NCI-H2227 treated with DMSO at 0.1 percent for 48 hours (cell line): Measurements from ENCODE around the gene MYH1.
"Not testable (repeated sequence)": the region's sequence is repeated elsewhere in the genome, so short reads cannot be mapped to it uniquely, and the experiment has no call there.

Experiments used
- DNase-seq: peaks from one replicate; lab custom pipeline; 2025; lab: John Stamatoyannopoulos, UW

MYH1 gene

DNA sequence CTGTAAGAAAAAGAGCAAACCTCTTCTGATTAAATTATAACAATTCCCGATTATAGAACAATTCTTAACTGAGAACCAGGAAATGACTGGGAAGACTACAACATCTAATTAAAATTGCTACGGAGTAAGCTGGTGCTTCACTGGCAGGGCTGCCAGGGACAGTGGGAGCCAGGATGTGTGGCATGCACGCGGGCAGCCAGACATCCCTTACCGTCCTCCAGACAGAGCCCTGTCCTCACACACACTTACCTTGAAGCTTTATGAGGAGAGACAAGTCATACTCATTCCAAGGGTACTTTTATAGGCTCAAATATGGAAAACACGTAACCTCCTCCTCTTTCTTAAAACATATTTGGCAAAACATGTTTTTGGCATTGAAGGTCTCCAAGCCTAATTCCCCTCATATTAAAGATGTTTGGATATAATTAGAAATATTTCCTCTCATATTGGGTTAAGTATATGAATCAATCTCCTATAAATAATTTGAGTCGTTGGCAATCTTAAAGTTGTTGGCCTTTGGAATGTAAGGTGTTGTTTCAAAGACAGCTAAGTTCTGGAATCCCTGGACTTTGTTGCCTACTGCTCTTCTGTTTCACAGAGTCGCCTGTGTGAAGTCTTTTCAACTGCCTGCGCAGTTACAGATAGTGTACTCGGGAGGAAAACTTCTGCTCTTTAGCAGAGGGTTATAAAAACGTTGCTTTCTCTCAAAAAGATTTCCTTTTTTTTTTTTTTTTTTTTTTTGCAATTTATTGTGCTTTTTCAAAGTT is at the start of gene MYH1:
Gene MYH1 (minus strand): TSS at position 272 of the 767 bp plus-strand sequence. CDS start 1,900 bp downstream, outside the sequence.
- no peak for DNase-seq

DNA sequence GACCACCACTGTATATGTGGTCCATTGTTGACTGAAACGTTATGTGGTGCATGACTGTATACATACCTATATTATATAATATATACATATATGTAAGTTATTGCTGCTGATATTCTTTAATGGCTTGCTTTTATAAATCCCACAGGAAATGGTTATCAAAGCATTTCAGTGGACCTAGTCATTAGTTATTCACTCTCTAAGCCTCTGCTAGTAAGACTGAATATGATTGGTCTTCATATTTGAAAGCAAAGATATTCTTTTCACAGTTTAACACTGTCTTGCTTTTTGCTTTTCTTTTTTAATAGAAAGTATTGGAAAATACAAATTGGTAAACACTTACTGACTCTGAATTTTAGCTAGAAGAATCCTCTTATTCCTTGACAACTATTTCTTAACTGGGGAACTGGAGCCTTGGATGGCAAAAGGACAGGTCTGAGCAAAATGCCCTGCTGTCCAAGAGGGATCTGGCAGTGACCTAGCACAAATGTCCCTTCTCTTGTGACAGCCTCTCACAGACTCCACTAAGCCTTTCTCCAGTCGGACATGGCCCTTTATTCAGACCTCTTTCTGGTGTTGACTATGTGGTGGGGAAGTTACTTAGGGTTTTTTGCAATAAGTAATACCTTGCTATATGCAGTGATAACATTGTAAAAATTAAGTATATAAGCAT is 45.8 kb upstream of the MYH1 start:
- no peak for DNase-seq

DNA sequence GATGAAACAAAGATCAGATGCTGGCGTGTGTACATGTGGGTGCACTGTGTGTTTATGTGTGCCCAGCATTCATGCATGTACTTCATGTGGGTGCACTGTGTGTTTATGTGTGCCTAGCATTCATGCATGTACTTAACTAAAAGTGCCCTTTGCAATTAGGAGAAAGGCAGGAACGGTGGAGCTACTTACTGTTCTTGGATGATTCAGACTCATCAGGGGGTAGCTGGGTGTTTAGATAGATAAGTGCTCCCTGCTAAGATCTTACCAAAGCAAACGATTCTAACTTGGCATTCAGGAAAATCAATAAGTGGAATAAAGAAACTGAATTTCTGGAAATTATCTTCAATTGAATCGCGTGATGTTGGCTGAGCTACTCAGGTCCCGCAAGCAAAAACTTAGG is 39.7 kb upstream of the MYH1 start:
- no peak for DNase-seq

DNA sequence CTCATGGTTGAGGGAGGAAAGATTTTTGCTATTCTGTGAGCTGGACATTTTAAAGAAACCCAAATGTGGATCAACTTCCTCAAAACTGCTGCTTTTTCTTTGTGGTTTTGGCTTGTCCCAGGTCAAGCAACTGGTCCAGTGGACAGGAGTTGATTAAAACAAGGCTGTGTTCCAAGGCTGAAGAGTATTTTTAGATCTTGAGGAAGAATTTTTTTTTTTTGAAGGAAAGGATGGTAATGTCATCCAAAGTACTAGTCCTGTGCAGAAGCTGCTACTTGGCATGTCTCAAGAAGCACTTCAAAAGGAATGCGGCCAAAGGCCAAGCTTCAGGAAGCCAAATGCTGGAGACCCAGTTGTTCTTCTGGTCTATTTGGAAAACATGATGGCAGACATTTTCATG is 39.1 kb upstream of the MYH1 start:
- DNase-seq = no peak

GRCh38 chr17:10556301-10557005 is 38.1 kb upstream of the MYH1 start:
- DNase-seq = no peak

- no peak for DNase-seq
Observed at GRCh38 chr17:10550014-10550413, 31.7 kb upstream of the MYH1 start.

- DNase-seq = no peak
Observed at GRCh38 chr17:10549096-10549842, 30.9 kb upstream of the MYH1 start, which contains the start of gene MYH2. Gene MYH2 (minus strand): TSS chr17:10549658. CDS start chr17:10547920, 1,738 bp downstream.

DNA sequence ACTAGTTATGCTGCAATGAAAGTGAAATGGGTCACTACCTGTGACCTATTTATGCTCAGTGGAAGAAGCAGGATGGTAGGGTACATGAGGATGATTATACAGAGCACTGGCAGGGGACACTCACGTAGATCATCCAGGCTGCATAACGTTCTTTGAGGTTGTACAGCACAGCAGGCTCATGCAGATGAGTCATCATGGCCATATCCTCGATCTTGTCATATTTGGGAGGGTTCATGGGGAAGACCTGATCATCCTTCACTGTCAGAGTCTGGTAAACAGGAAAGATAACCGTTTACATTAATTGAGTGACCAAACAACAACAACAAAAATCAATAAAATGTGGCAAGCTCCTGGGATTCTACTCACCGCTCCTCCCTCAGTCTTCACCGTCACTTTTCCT is 29.0 kb upstream of the MYH1 start:
- DNase-seq = no peak

DNA sequence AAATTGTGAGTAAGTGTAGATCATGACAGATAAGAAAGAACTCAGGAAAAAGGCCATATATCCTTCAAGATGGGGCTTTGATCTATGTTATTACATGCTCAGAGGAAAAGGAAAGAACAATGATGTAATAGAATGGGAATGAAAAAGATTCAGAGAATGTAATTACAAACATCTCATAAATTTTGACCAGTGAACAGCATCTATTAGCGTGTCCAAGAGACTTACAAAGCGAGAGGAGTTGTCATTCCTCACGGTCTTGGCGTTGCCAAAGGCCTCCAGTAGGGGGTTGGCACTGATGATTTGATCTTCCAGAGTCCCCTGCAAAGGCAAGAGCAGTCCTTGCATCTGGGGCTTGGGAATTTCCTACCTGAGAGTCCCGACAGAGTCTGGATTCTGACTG is 25.1 kb upstream of the MYH1 start:
- DNase-seq = not testable (repeated sequence)

DNA sequence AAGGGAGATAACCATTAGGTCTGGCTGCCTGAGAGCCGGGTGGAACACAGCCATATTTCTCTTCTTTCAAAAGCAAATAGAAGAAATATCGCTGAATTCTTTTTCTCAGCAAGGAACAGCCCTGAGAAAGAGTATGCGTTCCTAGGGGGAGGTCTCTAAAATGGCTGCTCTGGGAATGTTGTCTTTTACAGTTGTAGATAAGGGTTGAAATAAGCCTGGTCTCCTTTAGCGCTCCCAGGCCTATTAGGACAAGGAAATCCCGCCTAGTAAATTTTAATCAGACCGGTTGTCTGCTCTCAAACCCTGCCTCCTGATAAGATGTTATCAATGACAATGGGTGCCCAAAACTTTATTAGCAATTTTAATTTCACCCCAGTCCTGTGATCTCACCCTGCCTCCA is 22.8 kb upstream of the MYH1 start:
- DNase-seq = not testable (repeated sequence)

GRCh38 chr17:10532026-10532425 is 13.7 kb upstream of the MYH1 start:
- no peak for DNase-seq

DNA sequence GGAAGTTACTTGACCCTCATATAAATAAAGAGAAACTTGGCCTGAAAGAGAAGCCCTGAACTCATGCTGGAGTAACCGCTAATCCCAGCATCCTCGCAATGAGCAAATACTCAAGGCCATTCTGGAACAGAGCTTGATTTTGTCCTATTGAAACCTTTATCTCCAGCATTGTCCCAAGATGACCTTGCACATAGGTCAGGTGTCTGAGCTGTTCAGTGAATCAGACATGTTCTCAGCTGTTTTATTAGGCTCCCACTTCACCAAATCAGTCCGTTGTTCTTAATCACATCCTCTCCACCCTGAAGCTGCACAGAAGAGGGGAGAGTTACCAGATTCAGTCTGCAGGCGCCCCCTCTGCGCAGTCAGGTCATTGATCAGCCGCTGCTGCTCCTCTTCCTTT is 9.1 kb upstream of the MYH1 start:
- no peak for DNase-seq

GRCh38 chr17:10526517-10526916 is 8.2 kb upstream of the MYH1 start:
- DNase-seq = no peak

DNA sequence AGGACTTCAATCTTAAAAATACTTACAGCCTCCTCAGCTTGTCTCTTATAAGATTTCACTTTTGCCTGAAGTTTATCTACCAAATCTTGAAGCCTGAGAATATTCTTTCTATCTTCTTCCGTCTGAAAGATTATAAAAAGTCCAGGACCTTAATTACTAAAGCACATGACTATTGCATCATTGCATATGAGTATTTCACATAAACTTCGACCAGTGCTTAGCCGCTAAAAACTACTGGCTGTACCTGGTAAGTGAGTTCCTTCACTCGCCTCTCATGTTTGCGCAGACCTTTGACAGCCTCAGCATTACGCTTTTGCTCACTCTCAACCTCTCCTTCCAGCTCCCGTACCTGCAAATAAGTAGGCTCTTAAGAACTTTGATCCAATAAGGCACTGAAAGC is 4.7 kb upstream of the MYH1 start:
- no peak for DNase-seq

DNA sequence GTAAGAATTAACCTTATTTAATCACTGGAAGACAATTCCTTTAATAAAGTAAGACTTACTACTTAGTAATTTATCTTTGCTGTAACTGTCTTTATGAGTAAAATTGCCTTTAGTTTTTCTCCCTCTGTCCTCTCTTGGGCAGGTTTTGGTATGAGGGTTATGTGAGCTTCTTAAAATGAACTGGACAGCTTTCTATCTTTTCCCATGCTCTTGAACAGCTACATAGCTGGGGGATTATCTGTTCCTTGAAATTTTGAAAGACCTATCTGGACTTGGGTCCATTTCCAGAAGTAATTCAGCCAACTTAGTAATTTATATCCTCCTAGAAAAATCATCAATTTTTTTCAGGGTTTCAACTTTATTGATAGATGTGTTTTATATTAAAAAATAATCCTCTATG is 3.6 kb upstream of the MYH1 start:
- DNase-seq = no peak

GRCh38 chr17:10516638-10517037 is 1.7 kb downstream of the MYH1 start:
- DNase-seq = no peak

- no peak for DNase-seq
Observed at GRCh38 chr17:10516065-10516464, 2.3 kb downstream of the MYH1 start.

GRCh38 chr17:10513299-10514067 is 4.9 kb downstream of the MYH1 start:
- no peak for DNase-seq

DNA sequence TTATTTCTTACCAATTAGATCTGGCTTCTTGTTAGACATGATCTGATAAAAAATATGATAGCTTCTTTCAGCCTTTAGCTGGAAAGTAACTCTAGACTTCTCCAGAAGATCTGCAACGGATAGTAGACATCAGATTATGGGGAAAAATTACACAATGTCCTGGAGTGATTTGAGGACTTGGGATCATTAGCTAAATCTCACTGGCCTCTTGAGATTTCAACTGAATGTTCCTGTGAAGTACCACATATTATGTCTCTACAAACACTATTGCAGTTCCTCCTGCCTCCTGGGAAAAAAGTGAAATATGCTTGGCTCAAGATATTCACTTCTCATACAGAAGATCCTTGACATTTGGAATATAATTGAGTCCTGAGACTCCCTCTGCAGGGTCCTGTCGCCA is 5.5 kb downstream of the MYH1 start:
- no peak for DNase-seq

- no peak for DNase-seq
Observed at GRCh38 chr17:10499950-10500349, 18.4 kb downstream of the MYH1 start.

DNA sequence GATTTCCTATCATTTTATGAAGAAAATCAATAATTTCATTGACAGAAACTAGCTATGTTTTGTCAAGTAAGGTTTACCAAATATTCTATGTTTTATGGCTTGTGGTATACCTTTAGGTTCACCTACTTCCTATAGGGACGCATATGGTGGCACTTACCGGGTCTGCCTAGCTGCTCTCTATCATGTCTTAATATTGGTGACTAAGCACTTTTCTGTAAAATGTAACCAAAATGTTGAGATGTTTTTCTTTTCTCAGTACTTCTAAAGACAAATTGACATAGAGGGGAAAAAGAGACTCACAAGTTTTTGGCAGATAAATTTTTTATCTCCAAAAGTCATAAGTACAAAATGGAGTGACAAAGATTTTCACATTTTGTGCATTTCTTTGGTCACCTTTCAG is 26.3 kb downstream of the MYH1 start:
- DNase-seq = no peak
